HG03108 (cell line): ENCODE results near the gene ABHD16A.

ENCODE experiments used
- ATAC-seq: cut with Tn5 transposase; IDR thresholded peaks from one replicate; pipeline ENCODE4 v1.9.1; 2021; ENCODE audit warnings: moderate library complexity; ENCODE audit not compliant: unreplicated experiment

ABHD16A gene

GRCh38 chr6:31642798-31643570 lies 60.1 kb downstream of the ABHD16A start:
- ATAC-seq: no peak

GRCh38 chr6:31641370-31641769 lies 61.8 kb downstream of the ABHD16A start:
- ATAC-seq: no peak

GRCh38 chr6:31640612-31641011 lies 62.5 kb downstream of the ABHD16A start:
- ATAC-seq: no peak

GRCh38 chr6:31639449-31639861 lies 63.7 kb downstream of the ABHD16A start:
- ATAC-seq: no peak

- ATAC-seq: no peak
These were observed 64.1 kb downstream of the ABHD16A start for GRCh38 chr6:31639043-31639442.
